ENCODE measurements around the gene PATJ.
"Not testable (repeated sequence)": the region's sequence is repeated elsewhere in the genome, so short reads cannot be mapped to it uniquely, and the experiment has no call there.

Gene PATJ

GRCh38 chr1:62220456-62220855 lies 478.2 kb downstream of the PATJ start:
- intact Hi-C loops (cut with DNase I), result not testable (repeated sequence)
- peak in 2 of 10 donors; percentile 40 to 70 for DNase-seq

- intact Hi-C loops (cut with DNase I), result no loop called here
- DNase-seq, result peak in 1 of 10 donors; percentile 1
These were observed 478.9 kb downstream of the PATJ start for GRCh38 chr1:62221171-62221570.

- intact Hi-C loops (cut with DNase I), result no loop called here
- DNase-seq, result peak in 1 of 10 donors; percentile 55
These were observed 480.0 kb downstream of the PATJ start for GRCh38 chr1:62222321-62222720.

- intact Hi-C loops (cut with DNase I), result no loop called here
- DNase-seq, result peak in 1 of 10 donors; percentile 2
These were observed 481.9 kb downstream of the PATJ start for GRCh38 chr1:62224182-62224581.

- DNase-seq, result peak in 2 of 10 donors; percentile 32 to 48
- intact Hi-C loops (cut with DNase I), result no loop called here
These were observed 485.2 kb downstream of the PATJ start for GRCh38 chr1:62227496-62227895.

Measured in posterior cingulate gyrus (tissue), 11 donors.